Kidney (tissue), 14 donors: ENCODE data around the gene ASB8. TPM values are rescaled to one million over a fixed set of nuclear protein-coding genes. Genes with fewer than 3 reads are reported as not detected.

Source experiments
- DNase-seq, 5 donors: peaks; one replicate each; pipeline ENCODE4 v3.0.0-alpha.2; 2013 to 2020
- FAIRE-seq: peaks from 2 replicates; lab custom pipeline; 2012; peaks lifted over from hg19 to GRCh38; lab: Jason Lieb, UNC
- H3K27ac ChIP-seq, 2 donors: one replicate each; pipeline ENCODE4 v1.7.0; 2013; ENCODE audit warnings: low read depth in 2 of 2, low read length in 2 of 2, inconsistent platforms in 1 of 2
- H3K27me3 ChIP-seq: one replicate; pipeline ENCODE4 v1.7.1; 2013; ENCODE audit warnings: low read length, inconsistent platforms; ENCODE audit not compliant: control insufficient read depth, insufficient read depth
- H3K36me3 ChIP-seq, 3 donors: one replicate each; pipeline versions ENCODE4 v1.7.0 to v1.7.1; 2013; ENCODE audit warnings: low read length in 3 of 3, control low read depth in 1 of 3, inconsistent platforms in 1 of 3; ENCODE audit not compliant: insufficient read depth in 3 of 3, control insufficient read depth in 2 of 3
- H3K4me1 ChIP-seq, 3 donors: one replicate each; pipeline versions ENCODE4 v1.7.0 to v1.7.1; 2013; ENCODE audit warnings: low read length in 3 of 3, inconsistent platforms in 1 of 3, low read depth in 1 of 3; ENCODE audit not compliant: control insufficient read depth in 2 of 3, insufficient read depth in 2 of 3
- H3K4me3 ChIP-seq, 3 donors: one replicate each; pipeline versions ENCODE4 v1.7.0 to v1.8.1; 2013; ENCODE audit warnings: low read length in 3 of 3, control low read depth in 1 of 3, inconsistent platforms in 1 of 3
- H3K9ac ChIP-seq, 3 donors: one replicate each; pipeline versions ENCODE4 v1.7.0 to v1.7.1; 2013; ENCODE audit warnings: low read length in 3 of 3, control low read depth in 1 of 3, inconsistent platforms in 1 of 3
- H3K9me3 ChIP-seq, 3 donors: one replicate each; pipeline versions ENCODE4 v1.7.0 to v1.7.1; 2013; ENCODE audit warnings: low read length in 3 of 3, control low read depth in 1 of 3, inconsistent platforms in 1 of 3; ENCODE audit not compliant: control insufficient read depth in 2 of 3, insufficient read depth in 1 of 3
- CTCF ChIP-seq: IDR thresholded peaks from 3 replicates; pipeline ENCODE4 v1.5.1; 2012; ENCODE audit warnings: mild to moderate bottlenecking, moderate library complexity, borderline replicate concordance; ENCODE audit not compliant: insufficient read depth; ENCODE audit errors: extremely low read depth
- intact Hi-C: fragments of 100-400 bp; cut with DNase I; formaldehyde crosslinking; loops from one replicate; pipeline ENCODE4 v1.11.1; 2022
- polyA plus RNA-seq: library from polyadenylated mRNA; stranded (reverse); fragments of 350-450 nt; fragmentation: Illumina TruSeq; extraction: RNeasy Lipid Tissue Mini Kit (QIAGEN cat#74804); gene quantifications from one replicate; pipeline ENCODE4 v1.2.3, GENCODE V29; 2014; ENCODE audit warnings: low read depth, low replicate concordance; ENCODE audit not compliant: insufficient read depth
- total RNA-seq: library from RNA; stranded (reverse); fragmentation: NEBNext Ultra II Directional; extraction: Animal tissue kit (Norgen Biotek cat#: 25700); gene quantifications from one replicate; pipeline ENCODE4 v1.2.1, GENCODE V29; 2021
- donor health status: control.
- donor health status: control.
- donor health status: control.
- donor health status: control.
- donor health status: control.
- donor health status: DM: yes; HTN: yes; CAD: no.
- donor health status: Normal renal cell carcinoma (clear cell type).

The ASB8 gene
- total and polyA plus RNA-seq, 2 donors from 2014 or later, result 27.3 to 40.5 TPM

GRCh38 chr12:48189331-48190125, 32.2 kb upstream of the ASB8 start:
- Histone ChIP-seq H3K4me1 (no peaks in the 10 kb centered on the region), H3K4me3 (no peak overlapping the region), H3K9me3 (no peaks in the 10 kb centered on the region), H3K36me3 (no peaks in the 10 kb centered on the region), H3K27me3 (peaks cover 5% of the 10 kb centered on the region), H3K9ac (no peak overlapping the region), H3K27ac (no peak overlapping the region)
- FAIRE-seq (peak; percentile 3), DNase-seq (peak in 4 of 5 donors; percentile 79 to 90 (median 84))
- TF ChIP-seq CTCF, result peak; percentile 81
- intact Hi-C loops, result no loop called here

- Histone ChIP-seq H3K4me1 (peaks cover 0 to 6% (median 0%) of the 10 kb centered on the region in 3 donors), H3K36me3 (no peaks in the 10 kb centered on the region), H3K27ac (no peak overlapping the region), H3K27me3 (peaks cover 6% of the 10 kb centered on the region), H3K4me3 (no peak overlapping the region), H3K9ac (no peak overlapping the region), H3K9me3 (no peaks in the 10 kb centered on the region)
- DNase-seq, result no peak
- TF ChIP-seq CTCF, result no peak
- FAIRE-seq, result no peak
- intact Hi-C loops, result no loop called here
Observed at GRCh38 chr12:48187916-48188695, 30.8 kb upstream of the ASB8 start.

- Histone ChIP-seq H3K36me3 (no peaks in the 10 kb centered on the region), H3K9ac (no peak overlapping the region), H3K4me1 (peaks cover 0 to 13% (median 0%) of the 10 kb centered on the region in 3 donors), H3K4me3 (peak overlapping the region in 1 of 3 donors; percentile 2), H3K9me3 (no peaks in the 10 kb centered on the region), H3K27ac (no peak overlapping the region), H3K27me3 (peaks cover 18% of the 10 kb centered on the region)
- no peak for FAIRE-seq
- TF ChIP-seq CTCF, result no peak
- peak in 1 of 5 donors; percentile 28 for DNase-seq
- intact Hi-C loops, result no loop called here
Observed at GRCh38 chr12:48185181-48185919, 28.0 kb upstream of the ASB8 start.
